Stimulated activated CD8-positive, alpha-beta memory T cell treated with anti-CD3 and anti-CD28 coated beads, Interleukin-12 subunit alpha, Interleukin-12 subunit beta, amount 100 ng/mL, for 4 hours (primary cell): ENCODE data around the gene MIB2.

Experiments used
- DNase-seq: peaks from one replicate; pipeline ENCODE4 v3.0.0-alpha.2; 2020; ENCODE audit warnings: low read depth

The MIB2 gene

GRCh38 chr1:1598051-1598719 is 17.1 kb upstream of the MIB2 start:
- DNase-seq: no peak

- no peak for DNase-seq
Measured at GRCh38 chr1:1598720-1599029, 16.6 kb upstream of the MIB2 start.

GRCh38 chr1:1599030-1599934 is 16.0 kb upstream of the MIB2 start:
- no peak for DNase-seq

GRCh38 chr1:1599935-1600860 is 15.1 kb upstream of the MIB2 start, which contains the start of gene FNDC10:
FNDC10 (minus strand) TSS chr1:1600135; CDS start chr1:1600015, 120 bp downstream.
- no peak for DNase-seq

- DNase-seq: no peak
Measured at GRCh38 chr1:1600861-1601563, 14.3 kb upstream of the MIB2 start.

- DNase-seq: no peak
Measured at GRCh38 chr1:1601564-1602303, 13.6 kb upstream of the MIB2 start.

DNA sequence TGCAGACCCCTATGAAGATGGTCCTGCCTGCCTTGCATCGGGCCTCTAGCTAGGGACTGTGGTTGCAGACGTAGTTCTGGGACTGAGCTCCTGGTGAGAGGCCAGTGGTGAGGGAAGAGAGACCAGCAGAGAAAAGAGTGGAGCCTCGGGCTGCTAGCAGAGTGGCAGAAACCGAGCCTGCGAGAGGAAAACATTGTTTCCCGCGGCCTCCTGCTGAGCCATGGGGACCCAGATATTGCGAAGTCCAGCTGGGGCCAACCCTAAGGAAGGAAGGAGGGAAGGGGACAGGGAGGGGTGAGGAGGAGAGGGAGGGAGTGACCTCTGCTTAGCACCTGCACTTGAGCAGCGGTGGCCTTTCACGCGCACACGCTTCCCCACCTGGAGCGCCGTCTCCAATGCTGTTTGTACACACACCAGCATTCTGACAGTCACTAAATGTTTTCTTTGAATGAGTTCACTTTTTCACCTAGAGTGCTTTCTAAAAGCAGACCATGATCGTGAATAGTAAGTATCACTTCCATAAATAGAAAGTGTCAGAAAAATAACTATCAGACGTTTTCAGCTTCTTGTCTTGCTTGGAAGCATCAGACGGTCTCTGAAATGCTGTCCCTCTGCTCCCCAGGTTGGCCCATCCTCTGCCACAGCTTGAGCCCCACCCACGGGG is 12.9 kb upstream of the MIB2 start:
- DNase-seq: no peak

DNA sequence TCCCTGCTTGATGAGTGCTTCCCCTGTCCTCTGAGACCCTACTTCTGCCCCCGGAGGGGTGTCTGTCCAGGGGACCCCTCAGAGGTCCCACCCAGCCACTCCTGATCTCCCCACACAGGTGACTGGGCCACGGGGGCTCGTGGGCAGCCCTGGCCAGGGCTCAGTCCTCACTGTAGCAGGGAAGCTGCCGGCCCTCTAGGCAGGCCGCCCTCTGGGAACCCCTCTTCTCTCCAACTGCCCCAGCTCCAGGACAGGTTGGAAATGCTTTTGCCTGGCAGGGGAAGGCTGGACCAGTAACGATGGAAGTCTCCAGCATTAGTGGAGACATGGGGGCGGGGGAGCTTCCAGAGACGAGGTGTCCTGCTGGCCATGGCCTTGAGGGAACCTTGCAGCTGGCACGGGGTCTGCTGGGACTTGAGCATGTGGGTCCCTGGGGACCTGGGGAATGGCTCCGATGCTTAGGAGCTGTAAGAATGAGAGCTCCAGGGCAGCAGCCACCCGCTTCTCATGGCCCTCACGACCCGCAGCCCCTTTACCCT is 12.3 kb upstream of the MIB2 start:
- DNase-seq: no peak

DNA sequence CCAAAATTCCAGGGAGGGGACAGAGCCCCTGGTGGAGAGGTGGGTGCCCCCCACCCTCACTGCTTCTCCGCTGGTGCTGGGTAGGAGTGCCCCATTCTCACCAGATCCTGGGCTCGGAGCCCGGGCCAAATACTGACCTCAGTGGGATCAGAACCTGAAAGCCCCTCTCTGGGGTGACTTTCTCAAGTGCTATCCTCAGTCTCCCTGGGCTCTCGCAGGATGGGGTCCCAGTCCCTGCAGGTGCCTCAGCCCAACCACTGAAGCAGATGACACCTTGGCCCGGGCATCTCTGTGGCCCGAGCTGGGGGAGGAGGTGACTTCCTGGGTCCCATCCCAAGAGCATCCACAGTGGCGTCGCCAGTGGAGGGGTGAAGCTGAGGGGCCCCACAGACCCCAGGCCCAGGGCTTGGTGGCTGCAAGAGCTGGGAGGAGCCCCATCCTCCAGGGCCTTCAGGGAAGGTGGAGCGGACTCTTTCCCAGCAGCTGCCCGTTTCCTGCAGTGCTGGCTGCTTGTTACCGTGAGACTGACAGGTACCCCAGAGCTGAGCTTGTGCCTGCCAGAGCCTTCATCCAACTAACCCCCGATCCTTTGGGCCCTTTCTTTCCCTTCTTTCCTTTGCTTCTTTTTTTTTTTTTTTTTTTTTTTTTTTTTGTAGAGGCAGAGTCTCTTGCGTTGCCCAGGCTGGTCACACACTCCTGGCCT is 11.5 kb upstream of the MIB2 start:
- DNase-seq: no peak

DNA sequence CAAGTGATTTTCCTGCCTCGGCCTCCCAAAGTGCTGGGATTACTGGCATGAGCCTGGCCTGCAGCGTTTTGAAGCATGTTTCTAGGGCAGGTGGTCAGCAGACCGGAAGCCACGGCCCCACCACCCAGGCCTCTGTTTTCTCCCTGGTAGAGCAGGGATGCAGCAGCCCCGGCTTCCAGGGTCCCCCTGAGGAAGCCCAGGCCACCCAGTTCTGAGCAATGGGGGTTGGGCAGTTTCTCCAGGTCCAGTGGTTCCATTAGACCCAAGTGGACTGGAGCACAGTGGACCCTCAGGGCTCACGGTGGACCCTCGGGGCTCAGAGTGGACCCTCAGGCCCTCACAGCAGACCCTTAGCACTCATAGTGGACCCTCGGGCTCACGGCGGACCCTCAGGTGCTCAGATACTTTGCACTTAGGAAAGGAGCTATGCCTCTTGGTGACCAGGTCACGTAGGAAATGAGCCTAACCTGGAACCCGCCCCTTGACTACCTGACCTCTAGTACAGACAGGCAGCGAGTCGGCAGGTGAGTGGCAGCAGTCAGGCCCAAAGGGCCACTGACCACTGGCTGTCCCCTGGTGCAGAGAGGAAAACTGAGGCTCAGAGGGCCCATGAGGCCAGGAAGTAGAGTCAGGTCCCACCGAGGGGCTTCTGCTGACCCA is 10.8 kb upstream of the MIB2 start:
- DNase-seq: no peak

DNA sequence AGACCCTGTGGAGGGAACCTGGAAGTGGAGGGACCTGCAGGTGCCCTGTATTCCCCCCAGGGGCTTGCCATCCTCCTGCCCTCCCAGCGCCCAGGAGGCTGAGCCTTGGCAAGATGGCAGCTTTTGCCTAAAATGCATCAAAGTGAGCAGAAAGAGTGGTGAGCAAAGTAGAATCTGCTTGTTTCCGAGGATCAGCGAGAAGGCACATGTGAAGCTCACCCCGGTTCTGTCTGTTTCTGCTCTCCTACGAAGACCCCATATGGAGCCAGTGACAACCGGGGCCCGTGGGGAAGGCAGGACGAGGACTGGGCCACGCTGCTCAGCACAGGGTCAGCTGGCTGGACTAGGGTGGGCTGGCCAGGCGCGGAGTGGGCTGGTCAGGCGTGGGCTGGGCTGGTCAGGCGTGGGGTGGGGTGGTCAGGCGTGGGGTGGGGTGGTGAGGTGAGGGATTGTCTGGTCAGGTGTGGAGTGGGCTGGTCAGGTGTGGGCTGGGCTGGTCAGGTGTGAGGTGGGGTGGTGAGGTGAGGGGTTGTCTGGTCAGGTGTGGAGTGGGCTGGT is 10.2 kb upstream of the MIB2 start:
- DNase-seq: no peak

GRCh38 chr1:1605724-1606123 is 9.6 kb upstream of the MIB2 start:
- DNase-seq: no peak

DNA sequence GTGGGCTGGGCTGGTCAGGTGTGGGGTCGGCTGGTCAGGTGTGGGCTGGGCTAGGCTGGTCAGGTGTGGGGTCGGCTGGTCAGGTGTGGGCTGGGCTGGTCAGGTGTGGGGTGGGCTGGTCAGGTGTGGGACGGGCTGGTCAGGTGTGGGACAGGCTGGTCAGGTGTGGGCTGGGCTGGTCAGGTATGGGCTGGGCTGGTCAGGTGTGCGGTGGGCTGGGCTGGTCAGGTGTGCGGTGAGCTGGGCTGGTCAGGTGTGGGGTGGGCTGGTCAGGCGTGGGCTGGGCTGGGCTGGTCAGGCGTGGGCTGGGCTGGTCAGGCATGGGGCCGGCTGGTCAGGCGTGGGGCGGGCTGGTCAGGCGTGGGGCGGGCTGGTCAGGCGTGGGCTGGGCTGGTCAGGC is 9.1 kb upstream of the MIB2 start:
- no peak for DNase-seq

DNA sequence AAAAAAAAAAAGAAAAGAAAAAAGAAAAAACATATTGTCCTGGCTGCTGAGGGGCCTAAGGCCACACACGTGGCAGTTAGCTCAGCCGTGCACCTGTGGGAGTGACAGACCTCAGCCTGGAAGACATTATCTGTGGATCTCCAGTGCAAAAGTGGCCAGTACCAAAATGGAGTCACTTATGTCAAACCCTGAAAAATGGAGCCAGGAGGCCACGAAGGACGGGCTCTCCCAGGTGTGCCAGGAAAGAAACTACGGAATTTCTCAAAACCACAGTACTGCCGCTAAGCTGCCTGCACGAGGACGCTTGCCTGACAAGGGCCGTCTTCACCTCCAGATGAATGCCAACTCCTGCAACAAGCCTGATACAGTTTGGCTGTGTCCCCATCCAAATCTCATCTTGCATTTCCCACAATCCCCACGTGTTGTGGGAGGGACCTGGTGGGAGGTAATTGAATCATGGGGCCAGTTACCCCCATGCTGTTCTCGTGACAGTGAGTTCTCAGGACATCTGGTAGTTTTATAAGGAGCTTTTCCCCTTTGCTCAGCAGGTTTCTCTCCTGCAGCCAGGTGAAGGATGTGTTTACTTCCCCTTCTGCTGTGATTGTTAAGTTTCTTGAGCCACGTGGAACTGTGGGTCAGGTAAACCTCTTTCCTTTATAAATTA is 5.3 kb upstream of the MIB2 start:
- no peak for DNase-seq

GRCh38 chr1:1610796-1611195 is 4.5 kb upstream of the MIB2 start:
- no peak for DNase-seq

GRCh38 chr1:1612104-1612400 is 3.2 kb upstream of the MIB2 start:
- no peak for DNase-seq

- no peak for DNase-seq
Measured at GRCh38 chr1:1613509-1614082, 1.7 kb upstream of the MIB2 start.
